HepG2 (cell line): ENCODE measurements around the gene ATP2C2.

Experiments used
- CHD2 ChIP-seq: IDR thresholded peaks from 2 replicates; pipeline ENCODE4 v1.6.1; 2011; ENCODE audit warnings: low read depth, low read length, improper control_type of control experiment
- ESRRA ChIP-seq: sonication (generic); formaldehyde crosslinking; IDR thresholded peaks from 2 replicates; pipeline ENCODE4 v1.5.1; 2020; ENCODE audit warnings: mild to moderate bottlenecking, low read depth, missing genetic modification reagents
- FOSL2 ChIP-seq: sonication (generic); formaldehyde crosslinking; IDR thresholded peaks from 2 replicates; pipeline ENCODE4 v1.4.0; 2020; ENCODE audit warnings: missing genetic modification reagents
- MTA1 ChIP-seq: sonication (generic); formaldehyde crosslinking; IDR thresholded peaks from 2 replicates; pipeline ENCODE4 v1.4.0; 2020; ENCODE audit warnings: missing genetic modification reagents, mild to moderate bottlenecking, borderline replicate concordance
- MTA3 ChIP-seq: sonication (generic); formaldehyde crosslinking; IDR thresholded peaks from 2 replicates; pipeline ENCODE4 v1.4.0; 2020; ENCODE audit warnings: missing genetic modification reagents
- SIN3A ChIP-seq: IDR thresholded peaks from 2 replicates; pipeline ENCODE4 v1.6.1; 2011; ENCODE audit warnings: low read depth, mild to moderate bottlenecking, control low read depth, low read length, borderline replicate concordance
- ZNF263 ChIP-seq: sonication (generic); formaldehyde crosslinking; IDR thresholded peaks from 2 replicates; pipeline ENCODE4 v1.4.0; 2020; ENCODE audit warnings: missing genetic modification reagents
- ZNF274 ChIP-seq: sonication (generic); formaldehyde crosslinking; IDR thresholded peaks from 2 replicates; pipeline ENCODE4 v1.5.1; 2020; ENCODE audit warnings: mild to moderate bottlenecking, missing genetic modification reagents
- ZNF83 ChIP-seq: sonication (generic); formaldehyde crosslinking; IDR thresholded peaks from 2 replicates; pipeline ENCODE4 v1.4.0; 2020; ENCODE audit warnings: missing genetic modification reagents, mild to moderate bottlenecking, borderline replicate concordance
- TF ChIP-seq, protein P1 (sequence below): sonication (generic); formaldehyde crosslinking; IDR thresholded peaks from 2 replicates; pipeline ENCODE4 v1.5.0; 2020; ENCODE audit warnings: mild to moderate bottlenecking, missing genetic modification reagents, moderate library complexity

DNA sequence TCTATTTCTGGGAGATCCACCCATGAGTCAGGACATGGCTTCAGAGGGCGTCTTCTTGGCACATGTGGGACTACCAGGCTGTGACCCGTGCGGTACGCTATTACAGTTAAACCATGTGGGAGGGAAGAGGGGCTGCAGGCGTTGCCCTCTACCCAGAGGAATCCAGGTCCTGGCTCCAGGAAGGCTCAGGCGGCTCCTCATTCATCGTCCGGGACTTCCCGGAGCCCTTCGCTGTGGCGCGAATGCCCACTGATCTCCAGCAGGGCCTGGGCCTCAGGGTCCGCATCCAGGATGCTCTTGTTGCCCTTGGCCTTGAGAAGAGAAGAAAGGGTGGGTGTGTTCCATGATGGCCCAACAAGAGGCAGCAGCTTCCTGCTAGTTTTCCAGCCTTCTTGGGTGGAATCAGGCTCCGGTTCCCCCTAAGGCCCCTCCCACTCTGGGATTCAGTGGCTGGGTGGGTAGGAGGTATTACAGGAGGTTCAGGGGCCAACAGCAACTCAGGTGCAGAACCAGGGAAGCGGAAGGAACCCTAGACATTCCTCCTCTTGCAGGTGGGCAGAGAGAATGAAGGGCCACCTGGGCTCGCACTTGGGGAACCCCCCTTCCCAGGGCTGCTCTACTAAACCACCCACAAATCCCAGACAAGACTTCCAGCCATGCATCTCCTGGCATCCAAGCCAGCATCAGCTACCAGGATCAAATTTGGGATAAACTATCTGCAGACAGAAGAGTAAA lies 111.5 kb downstream of the ATP2C2 start:
- TF ChIP-seq FOSL2 (CRISPR knock-in tag) = no peak
- no peak for TF ChIP-seq ZNF274 (CRISPR knock-in tag)
- TF ChIP-seq MTA3 (CRISPR knock-in tag) = no peak
- TF ChIP-seq, protein P1, sequence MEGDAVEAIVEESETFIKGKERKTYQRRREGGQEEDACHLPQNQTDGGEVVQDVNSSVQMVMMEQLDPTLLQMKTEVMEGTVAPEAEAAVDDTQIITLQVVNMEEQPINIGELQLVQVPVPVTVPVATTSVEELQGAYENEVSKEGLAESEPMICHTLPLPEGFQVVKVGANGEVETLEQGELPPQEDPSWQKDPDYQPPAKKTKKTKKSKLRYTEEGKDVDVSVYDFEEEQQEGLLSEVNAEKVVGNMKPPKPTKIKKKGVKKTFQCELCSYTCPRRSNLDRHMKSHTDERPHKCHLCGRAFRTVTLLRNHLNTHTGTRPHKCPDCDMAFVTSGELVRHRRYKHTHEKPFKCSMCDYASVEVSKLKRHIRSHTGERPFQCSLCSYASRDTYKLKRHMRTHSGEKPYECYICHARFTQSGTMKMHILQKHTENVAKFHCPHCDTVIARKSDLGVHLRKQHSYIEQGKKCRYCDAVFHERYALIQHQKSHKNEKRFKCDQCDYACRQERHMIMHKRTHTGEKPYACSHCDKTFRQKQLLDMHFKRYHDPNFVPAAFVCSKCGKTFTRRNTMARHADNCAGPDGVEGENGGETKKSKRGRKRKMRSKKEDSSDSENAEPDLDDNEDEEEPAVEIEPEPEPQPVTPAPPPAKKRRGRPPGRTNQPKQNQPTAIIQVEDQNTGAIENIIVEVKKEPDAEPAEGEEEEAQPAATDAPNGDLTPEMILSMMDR = no peak
- TF ChIP-seq CHD2 = no peak
- TF ChIP-seq ZNF263 (CRISPR knock-in tag) = no peak
- no peak for TF ChIP-seq ZNF83 (CRISPR knock-in tag)
- TF ChIP-seq SIN3A = no peak
- TF ChIP-seq MTA1 (CRISPR knock-in tag) = no peak
- no peak for TF ChIP-seq ESRRA (CRISPR knock-in tag)
